NCI-H2196 treated with DMSO at 0.1 percent for 48 hours (cell line): ENCODE measurements around the gene TBL1X.
"Not testable (repeated sequence)": the region's sequence is repeated elsewhere in the genome, so short reads cannot be mapped to it uniquely, and the experiment has no call there.

Experiments
- DNase-seq: peaks from one replicate; lab custom pipeline; 2025; ENCODE audit not compliant: unreplicated experiment; lab: John Stamatoyannopoulos, UW

The TBL1X gene

GRCh38 chrX:9747644-9748043 lies 282.8 kb downstream of the TBL1X start:
- DNase-seq: no peak

GRCh38 chrX:9749146-9749692 lies 284.4 kb downstream of the TBL1X start:
- no peak for DNase-seq

GRCh38 chrX:9757366-9757765 lies 292.5 kb downstream of the TBL1X start:
- DNase-seq: no peak

- DNase-seq: no peak
These were observed 293.3 kb downstream of the TBL1X start for GRCh38 chrX:9758021-9758638.

GRCh38 chrX:9759337-9759736 lies 294.5 kb downstream of the TBL1X start:
- no peak for DNase-seq

- DNase-seq: no peak
These were observed 300.3 kb downstream of the TBL1X start for GRCh38 chrX:9765072-9765736.

GRCh38 chrX:9765737-9766097 lies 300.9 kb downstream of the TBL1X start, which contains the start of gene GPR143:
Gene GPR143 (minus strand): TSS chrX:9765847. CDS start chrX:9765817, 30 bp downstream.
- no peak for DNase-seq

GRCh38 chrX:9767375-9767774 lies 302.5 kb downstream of the TBL1X start:
- DNase-seq: no peak

GRCh38 chrX:9768321-9768839 lies 303.5 kb downstream of the TBL1X start:
- not testable (repeated sequence) for DNase-seq

- DNase-seq: no peak
These were observed 305.5 kb downstream of the TBL1X start for GRCh38 chrX:9770319-9770718.

- DNase-seq: no peak
These were observed 308.1 kb downstream of the TBL1X start for GRCh38 chrX:9772943-9773342.

GRCh38 chrX:9775930-9776329 lies 311.1 kb downstream of the TBL1X start:
- no peak for DNase-seq

- no peak for DNase-seq
These were observed 317.1 kb downstream of the TBL1X start for GRCh38 chrX:9781941-9782340.

GRCh38 chrX:9784332-9784731 lies 319.5 kb downstream of the TBL1X start:
- DNase-seq: no peak

GRCh38 chrX:9785254-9785943 lies 320.5 kb downstream of the TBL1X start:
- DNase-seq: no peak

- DNase-seq: no peak
These were observed 321.3 kb downstream of the TBL1X start, which contains the start of gene SHROOM2 for GRCh38 chrX:9785944-9786797. Gene SHROOM2 (plus strand): TSS chrX:9786429. CDS start chrX:9786546, 117 bp downstream.

GRCh38 chrX:9786798-9787635 lies 322.2 kb downstream of the TBL1X start:
- DNase-seq: no peak

GRCh38 chrX:9788911-9789310 lies 324.1 kb downstream of the TBL1X start:
- peak; percentile 44 for DNase-seq

- no peak for DNase-seq
These were observed 324.7 kb downstream of the TBL1X start for GRCh38 chrX:9789555-9789954.
